Fibroblast of lung (primary cell): ENCODE measurements around the gene MARCHF2. TPM values are rescaled to one million over a fixed set of nuclear protein-coding genes. Genes with fewer than 3 reads are reported as not detected.

ENCODE experiments used
- DNase-seq, 2 donors: peaks; one replicate each; pipeline versions ENCODE4 v3.0.0 to v3.0.0-alpha.2; 2010; ENCODE audit warnings: low read depth in 2 of 2
- H2AFZ ChIP-seq: 2 replicates; pipeline ENCODE4 v1.5.1; 2012; ENCODE audit warnings: low read length, control low read depth, inconsistent platforms
- H3K27ac ChIP-seq: 2 replicates; pipeline ENCODE4 v1.5.1; 2011; ENCODE audit warnings: low read length, control low read depth; ENCODE audit not compliant: insufficient read depth
- H3K27me3 ChIP-seq: 2 replicates; pipeline ENCODE4 v1.5.1; 2011; ENCODE audit warnings: mild to moderate bottlenecking, low read length; ENCODE audit not compliant: control insufficient read depth, insufficient read depth
- H3K36me3 ChIP-seq: 2 replicates; pipeline ENCODE4 v1.5.1; 2011; ENCODE audit warnings: low read length; ENCODE audit not compliant: control insufficient read depth, insufficient read depth
- H3K4me1 ChIP-seq: 2 replicates; pipeline ENCODE4 v1.5.1; 2011; ENCODE audit warnings: low read length; ENCODE audit not compliant: control insufficient read depth, insufficient read depth; ENCODE audit errors: extremely low read depth
- H3K4me2 ChIP-seq: 2 replicates; pipeline ENCODE4 v1.5.1; 2011; ENCODE audit warnings: low read length, control low read depth; ENCODE audit not compliant: insufficient read depth; ENCODE audit errors: extremely low read depth
- H3K4me3 ChIP-seq, 4 experiments: fragments of 200-600 bp in 1 of 4; sonication (generic) in 1 of 4; replicated peaks in 1 of 4; 2 replicates each; pipeline ENCODE4 v1.5.1; 2011 to 2016; ENCODE audit warnings: low read length in 4 of 4, low read depth in 3 of 4, mild to moderate bottlenecking in 3 of 4, control low read depth in 2 of 4, inconsistent platforms in 1 of 4, mixed read lengths in 1 of 4; ENCODE audit not compliant: insufficient read depth in 1 of 4; ENCODE audit errors: control extremely low read depth in 1 of 4
- H3K79me2 ChIP-seq: 2 replicates; pipeline ENCODE4 v1.5.1; 2012; ENCODE audit warnings: mild to moderate bottlenecking, low read length, inconsistent platforms; ENCODE audit not compliant: control insufficient read depth, insufficient read depth
- H3K9ac ChIP-seq: 2 replicates; pipeline ENCODE4 v1.5.1; 2011; ENCODE audit warnings: mild to moderate bottlenecking, low read length, control low read depth; ENCODE audit not compliant: insufficient read depth
- H3K9me3 ChIP-seq: 2 replicates; pipeline ENCODE4 v1.5.1; 2012; ENCODE audit warnings: low read depth, low read length; ENCODE audit not compliant: control insufficient read depth, insufficient read depth
- H4K20me1 ChIP-seq: 2 replicates; pipeline ENCODE4 v1.5.1; 2011; ENCODE audit warnings: low read length; ENCODE audit not compliant: control insufficient read depth, insufficient read depth; ENCODE audit errors: extremely low read depth
- CTCF ChIP-seq, 2 donors: IDR thresholded peaks in 1 of 2; conservative IDR thresholded peaks in 1 of 2; 1 replicate in 1 of 2; 2 replicates in 1 of 2; pipeline ENCODE4 v1.5.1; 2011 to 2012; ENCODE audit warnings: low read length in 2 of 2, control low read depth in 1 of 2, inconsistent platforms in 1 of 2, low read depth in 1 of 2, mild to moderate bottlenecking in 1 of 2
- EZH2 ChIP-seq: IDR thresholded peaks from 2 replicates; pipeline ENCODE4 v1.5.1; 2012; ENCODE audit warnings: low read length, control low read depth, mild to moderate bottlenecking; ENCODE audit errors: missing control alignments
- polyA plus RNA-seq, 2 donors: library from polyadenylated mRNA; depleted of rRNA in 1 of 2; stranded (reverse) in 1 of 2; unstranded in 1 of 2; fragments of >200 nt; gene quantifications; 2 replicates each; pipeline ENCODE4 v1.2.1, GENCODE V29; 2011 to 2012; ENCODE audit warnings: missing spikeins in 1 of 2
- total RNA-seq: library from RNA; depleted of rRNA; stranded (reverse); fragments of >200 nt; gene quantifications from 2 replicates; pipeline ENCODE4 v1.2.1, GENCODE V29; 2014

MARCHF2 gene
- total and polyA plus RNA-seq, 2 donors (not counting 1 experiment from before 2014, with no cell fraction given) = 16.8 to 90.8 TPM

DNA sequence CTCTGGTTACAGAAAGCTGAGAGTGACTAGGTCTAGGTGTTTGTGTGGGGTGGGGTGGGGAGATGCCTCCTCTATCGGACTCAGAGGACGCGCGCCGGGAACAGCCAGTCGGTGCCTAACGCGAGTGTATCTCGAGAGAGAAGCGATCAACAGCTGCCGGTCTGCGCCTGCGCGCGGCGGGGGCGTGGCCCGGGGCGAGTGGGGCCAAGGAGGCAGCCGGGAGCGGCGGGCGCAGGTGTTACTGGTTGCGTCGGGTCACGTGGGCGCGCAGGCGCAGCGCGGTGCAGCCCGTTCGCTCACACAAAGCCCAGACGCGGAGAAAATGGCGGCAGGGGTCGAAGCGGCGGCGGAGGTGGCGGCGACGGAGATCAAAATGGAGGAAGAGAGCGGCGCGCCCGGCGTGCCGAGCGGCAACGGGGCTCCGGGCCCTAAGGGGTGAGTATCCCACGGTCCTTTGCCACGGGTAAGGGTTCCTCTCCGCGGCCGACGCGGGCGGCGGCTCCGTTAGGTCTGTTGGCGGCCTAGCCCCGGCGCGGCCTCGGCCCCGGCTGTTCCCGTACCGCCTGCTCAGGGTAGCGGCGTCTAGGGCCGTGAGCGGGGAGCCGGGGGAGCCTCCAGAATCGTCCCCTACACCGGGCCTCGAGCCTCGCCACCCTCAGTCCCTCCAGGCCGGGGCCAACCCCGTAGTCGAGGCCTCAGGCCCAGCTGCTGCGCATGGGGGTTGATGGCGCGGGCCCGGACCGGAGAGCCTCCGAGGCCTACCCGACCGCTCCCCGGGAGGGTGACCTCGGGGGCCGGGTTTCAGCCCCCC, 31.8 kb downstream of the MARCHF2 start, which contains the start of gene HNRNPM:
Gene HNRNPM (plus strand): TSS at position 299 of the 811 bp plus-strand sequence. CDS start 24 bp downstream, at position 323.
- peaks cover 48% of the 10 kb centered on the region for H3K79me2 ChIP-seq
- no peaks in the 10 kb centered on the region for H3K27me3 ChIP-seq
- no peaks in the 10 kb centered on the region for H3K9me3 ChIP-seq
- peak; percentile 93 to 95 for DNase-seq
- no peaks in the 10 kb centered on the region for H4K20me1 ChIP-seq
- peak within 1 kb of the TSS; percentile 96 for H3K4me2 ChIP-seq
- H3K4me3 ChIP-seq = peak within 1 kb of the TSS; percentile 74 to 96 (median 90)
- H3K27ac ChIP-seq = peak within 1 kb of the TSS; percentile 94
- TF ChIP-seq CTCF (conservative IDR thresholded peaks at IDR 0.05 in 1 of 2, IDR thresholded peaks at IDR 0.05 in 1 of 2; ENCODE audit: low read depth in 1 of 2, low read length in 2 of 2) (no peak), EZH2 (no peak)
- peak within 1 kb of the TSS; percentile 98 for H3K9ac ChIP-seq
- no peaks in the 10 kb centered on the region for H3K36me3 ChIP-seq
- H3K4me1 ChIP-seq = peaks cover 7% of the 10 kb centered on the region
- H2AFZ ChIP-seq = peak within 1 kb of the TSS; percentile 97

DNA sequence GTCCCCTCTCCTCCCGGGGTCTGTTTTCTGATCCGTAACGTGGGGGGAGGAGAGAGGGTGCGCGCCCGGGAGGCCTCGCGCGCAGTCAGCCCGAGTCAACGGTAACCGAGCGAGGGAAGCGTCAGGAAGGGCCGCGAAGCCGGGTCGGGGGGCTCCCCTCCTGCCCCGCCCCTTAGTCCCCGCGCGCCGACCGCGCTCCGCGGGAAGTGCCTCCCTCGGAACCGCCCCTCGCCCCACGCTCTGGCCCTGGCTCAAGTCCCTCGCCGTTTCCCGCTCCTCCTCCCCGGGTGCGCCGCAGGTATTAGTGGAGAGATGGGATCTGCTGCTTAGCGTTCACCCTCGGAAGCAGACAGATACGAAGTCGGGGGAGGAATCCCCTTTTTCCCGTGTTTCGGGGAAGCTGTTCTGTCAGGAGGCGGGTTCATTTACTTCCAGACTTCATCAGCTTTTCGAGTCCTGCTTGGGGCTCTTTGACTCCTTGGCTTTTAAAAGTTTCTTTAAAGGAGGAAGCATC, 32.4 kb downstream of the MARCHF2 start:
- peak overlapping the region; percentile 72 to 96 (median 81) for H3K4me3 ChIP-seq
- peak overlapping the region; percentile 98 for H3K9ac ChIP-seq
- no peak overlapping the region for H2AFZ ChIP-seq
- no peaks in the 10 kb centered on the region for H3K36me3 ChIP-seq
- H3K4me1 ChIP-seq = peaks cover 7% of the 10 kb centered on the region
- no peaks in the 10 kb centered on the region for H3K9me3 ChIP-seq
- peaks cover 54% of the 10 kb centered on the region for H3K79me2 ChIP-seq
- H4K20me1 ChIP-seq = no peaks in the 10 kb centered on the region
- peak in 1 of 2 donors; percentile 43 for DNase-seq
- H3K27ac ChIP-seq = peak overlapping the region; percentile 94
- no peak for TF ChIP-seq EZH2
- no peak for TF ChIP-seq CTCF (conservative IDR thresholded peaks at IDR 0.05 in 1 of 2, IDR thresholded peaks at IDR 0.05 in 1 of 2; ENCODE audit: low read depth in 1 of 2, low read length in 2 of 2)
- H3K4me2 ChIP-seq = peak overlapping the region; percentile 92
- no peaks in the 10 kb centered on the region for H3K27me3 ChIP-seq

GRCh38 chr19:8446061-8446709, 33.1 kb downstream of the MARCHF2 start:
- Histone ChIP-seq H3K27me3 (no peaks in the 10 kb centered on the region), H3K9ac (peak overlapping the region; percentile 98), H3K79me2 (peaks cover 60% of the 10 kb centered on the region), H3K9me3 (no peaks in the 10 kb centered on the region), H3K27ac (peak overlapping the region; percentile 94), H3K4me1 (peaks cover 7% of the 10 kb centered on the region), H3K36me3 (no peaks in the 10 kb centered on the region), H4K20me1 (no peaks in the 10 kb centered on the region), H3K4me2 (peak overlapping the region; percentile 92), H3K4me3 (peak overlapping the region; percentile 72 to 96 (median 81)), H2AFZ (no peak overlapping the region)
- no peak for DNase-seq
- TF ChIP-seq EZH2 (no peak), CTCF (conservative IDR thresholded peaks at IDR 0.05 in 1 of 2, IDR thresholded peaks at IDR 0.05 in 1 of 2; ENCODE audit: low read depth in 1 of 2, low read length in 2 of 2) (no peak)
